Stimulated activated CD8-positive, alpha-beta memory T cell treated with anti-CD3 and anti-CD28 coated beads, Interleukin-15, amount 100 ng/mL, for 1 hour (primary cell): Measurements from ENCODE around the gene ZNF106.

Experiments
- DNase-seq: peaks from one replicate; pipeline ENCODE4 v3.0.0-alpha.2; 2020; ENCODE audit warnings: low read depth

Gene ZNF106

GRCh38 chr15:42405863-42406482 lies 85.0 kb downstream of the ZNF106 start:
- DNase-seq: no peak

- DNase-seq: no peak
These were observed 86.3 kb downstream of the ZNF106 start for GRCh38 chr15:42404461-42405235.

GRCh38 chr15:42403389-42403788 lies 87.6 kb downstream of the ZNF106 start:
- no peak for DNase-seq

- no peak for DNase-seq
These were observed 88.3 kb downstream of the ZNF106 start for GRCh38 chr15:42402455-42403205.

GRCh38 chr15:42401544-42402454 lies 89.1 kb downstream of the ZNF106 start:
- DNase-seq: no peak

GRCh38 chr15:42395838-42396237 lies 95.1 kb downstream of the ZNF106 start:
- DNase-seq: no peak

GRCh38 chr15:42394106-42394505 lies 96.8 kb downstream of the ZNF106 start:
- no peak for DNase-seq

- no peak for DNase-seq
These were observed 98.5 kb downstream of the ZNF106 start for GRCh38 chr15:42392309-42393024.

- DNase-seq: no peak
These were observed 103.3 kb downstream of the ZNF106 start for GRCh38 chr15:42387603-42388002.

- no peak for DNase-seq
These were observed 104.8 kb downstream of the ZNF106 start for GRCh38 chr15:42385980-42386700.

GRCh38 chr15:42385206-42385979 lies 105.5 kb downstream of the ZNF106 start:
- DNase-seq: no peak

GRCh38 chr15:42384597-42384996 lies 106.3 kb downstream of the ZNF106 start:
- DNase-seq: no peak

- DNase-seq: no peak
These were observed 112.9 kb downstream of the ZNF106 start for GRCh38 chr15:42378011-42378410.

- no peak for DNase-seq
These were observed 115.0 kb downstream of the ZNF106 start for GRCh38 chr15:42375941-42376340.

GRCh38 chr15:42375252-42375651 lies 115.7 kb downstream of the ZNF106 start:
- no peak for DNase-seq

- no peak for DNase-seq
These were observed 116.1 kb downstream of the ZNF106 start for GRCh38 chr15:42374810-42375209.

- DNase-seq: no peak
These were observed 117.0 kb downstream of the ZNF106 start for GRCh38 chr15:42373936-42374335.

- no peak for DNase-seq
These were observed 117.7 kb downstream of the ZNF106 start for GRCh38 chr15:42373274-42373673.

- no peak for DNase-seq
These were observed 119.8 kb downstream of the ZNF106 start for GRCh38 chr15:42371096-42371495.

GRCh38 chr15:42368096-42368495 lies 122.8 kb downstream of the ZNF106 start:
- no peak for DNase-seq
